ENCODE data around the gene PBX1. TPM values are rescaled to one million over a fixed set of nuclear protein-coding genes. Genes with fewer than 3 reads are reported as not detected.

The PBX1 gene
- total and polyA plus RNA-seq, 8 donors, result 11.0 to 113 (median 23.0) TPM

GRCh38 chr1:164801791-164802502 lies 243.0 kb downstream of the PBX1 start:
- Histone ChIP-seq H3K4me3 (no peak overlapping the region), H3K36me3 (peaks cover 0 to 41% (median 25%) of the 10 kb centered on the region in 4 donors), H3K9me3 (no peaks in the 10 kb centered on the region), H3K27me3 (no peaks in the 10 kb centered on the region), H3K4me1 (peaks cover 0 to 53% (median 19%) of the 10 kb centered on the region in 4 donors), H3K27ac (peak overlapping the region in 3 of 5 donors; percentile 23 to 72 (median 50))
- intact Hi-C loops (cut with DNase I; ENCODE audit: low total_unique reads), result no loop called here
- DNase-seq, result no peak
- 68 to 72% (median 70%) methylated on average over 7 of the region's 7 CpGs for WGBS, 5 donors
- TF ChIP-seq EP300 (IDR thresholded peaks at IDR 0.05) (no peak), POLR2AphosphoS5 (IDR thresholded peaks at IDR 0.05) (no peak), POLR2A (IDR thresholded peaks at IDR 0.05) (no peak), CTCF (IDR thresholded peaks at IDR 0.05) (no peak)

DNA sequence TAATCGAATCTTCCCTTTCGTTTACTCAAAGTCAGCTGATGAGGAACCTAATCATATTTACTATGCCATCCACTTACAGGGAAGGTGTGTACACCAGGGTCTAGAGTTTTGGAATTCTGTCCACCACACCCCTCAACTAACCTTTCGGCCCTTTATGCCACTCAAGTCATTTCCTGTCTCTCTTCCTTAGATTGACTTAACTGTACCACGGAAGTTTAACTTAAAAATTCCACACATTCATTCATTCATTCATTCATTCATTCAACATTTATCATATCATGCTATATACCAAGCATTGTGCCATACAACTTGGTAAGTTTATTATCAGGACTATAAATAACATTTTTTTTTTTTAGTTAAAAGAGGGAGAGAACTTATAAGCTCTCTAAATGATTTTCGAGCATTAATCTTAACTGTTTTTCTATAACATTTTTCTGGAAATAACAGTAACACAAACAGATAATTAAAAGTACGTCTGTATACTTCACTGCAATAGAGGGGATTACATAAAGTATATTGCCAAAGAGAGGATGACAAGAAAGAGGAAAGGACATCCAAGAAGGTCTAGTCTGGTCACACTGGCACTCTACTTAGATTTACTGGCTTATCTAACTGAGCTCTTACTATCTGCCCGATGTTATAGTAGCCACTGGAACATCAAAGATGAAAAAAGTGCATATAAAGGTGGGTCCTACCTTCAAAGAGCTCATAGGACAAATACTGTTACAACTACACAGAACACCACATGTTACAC lies 243.7 kb downstream of the PBX1 start:
- H3K36me3 ChIP-seq, result peaks cover 3 to 45% (median 32%) of the 10 kb centered on the region in 4 donors
- no peaks in the 10 kb centered on the region for H3K9me3 ChIP-seq
- peaks cover 0 to 50% (median 17%) of the 10 kb centered on the region in 4 donors for H3K4me1 ChIP-seq
- no peak overlapping the region for H3K4me3 ChIP-seq
- no peak for DNase-seq
- no peak for TF ChIP-seq POLR2AphosphoS5 (IDR thresholded peaks at IDR 0.05)
- no peak for TF ChIP-seq EP300 (IDR thresholded peaks at IDR 0.05)
- no peak for TF ChIP-seq POLR2A (IDR thresholded peaks at IDR 0.05)
- TF ChIP-seq CTCF (IDR thresholded peaks at IDR 0.05), result no peak
- intact Hi-C loops (cut with DNase I; ENCODE audit: low total_unique reads), result no loop called here
- H3K27me3 ChIP-seq, result no peaks in the 10 kb centered on the region
- 69 to 81% (median 74%) methylated on average over 7 of the region's 7 CpGs for WGBS, 5 donors
- H3K27ac ChIP-seq, result peak overlapping the region in 3 of 5 donors; percentile 23 to 72 (median 50)

DNA sequence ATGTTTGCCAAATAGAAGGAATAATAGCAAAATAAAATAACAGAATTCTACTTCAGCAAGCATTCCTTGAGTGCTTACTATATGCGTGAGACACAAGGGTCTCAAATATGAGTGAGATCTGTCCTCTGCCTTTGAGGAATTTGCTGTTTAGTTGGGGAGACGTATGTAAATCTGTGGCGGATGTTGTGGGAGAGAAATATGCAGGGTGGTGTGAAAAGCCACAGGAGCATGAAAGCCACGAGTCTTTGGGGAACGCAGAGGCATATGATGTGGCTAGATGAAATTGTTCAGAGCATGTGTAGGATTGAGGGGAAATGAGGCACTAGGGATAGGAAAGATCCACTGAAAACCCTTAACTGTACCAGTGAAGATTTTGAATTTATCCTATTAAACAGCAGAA lies 244.4 kb downstream of the PBX1 start:
- WGBS, 5 donors, result 81 to 89% (median 88%) methylated on average over 5 of the region's 5 CpGs
- intact Hi-C loops (cut with DNase I; ENCODE audit: low total_unique reads), result no loop called here
- Histone ChIP-seq H3K27me3 (no peaks in the 10 kb centered on the region), H3K36me3 (peaks cover 7 to 52% (median 39%) of the 10 kb centered on the region in 4 donors), H3K9me3 (no peaks in the 10 kb centered on the region), H3K4me3 (no peak overlapping the region), H3K27ac (peak overlapping the region in 1 of 5 donors; percentile 11), H3K4me1 (peaks cover 0 to 50% (median 17%) of the 10 kb centered on the region in 4 donors)
- DNase-seq, result no peak
- TF ChIP-seq EP300 (IDR thresholded peaks at IDR 0.05) (no peak), CTCF (IDR thresholded peaks at IDR 0.05) (no peak), POLR2AphosphoS5 (IDR thresholded peaks at IDR 0.05) (no peak), POLR2A (IDR thresholded peaks at IDR 0.05) (no peak)

DNA sequence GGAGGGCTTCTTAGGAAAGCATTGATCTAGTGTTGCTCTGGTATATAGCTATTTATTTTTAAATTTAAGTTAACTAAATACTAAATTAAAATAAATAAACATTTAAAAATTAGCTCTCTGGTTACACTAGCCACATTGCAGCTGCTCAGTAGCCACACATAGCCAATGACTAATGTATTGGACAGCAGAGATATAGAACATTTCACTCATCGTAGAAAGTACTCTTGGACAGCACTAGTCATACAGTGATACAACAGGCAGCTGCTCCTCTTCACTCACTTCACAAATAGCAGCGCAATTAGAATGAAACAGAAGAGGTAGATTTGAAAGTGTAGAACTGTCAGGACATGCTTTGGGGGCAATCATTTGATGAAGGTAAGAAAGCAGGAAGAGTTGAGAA lies 245.4 kb downstream of the PBX1 start:
- Histone ChIP-seq H3K4me1 (peaks cover 0 to 50% (median 17%) of the 10 kb centered on the region in 4 donors), H3K36me3 (peaks cover 7 to 61% (median 47%) of the 10 kb centered on the region in 4 donors), H3K27me3 (no peaks in the 10 kb centered on the region), H3K9me3 (no peaks in the 10 kb centered on the region), H3K4me3 (no peak overlapping the region), H3K27ac (no peak overlapping the region)
- DNase-seq, result no peak
- WGBS, 5 donors, result 87 to 94% (median 91%) methylated on average over 2 of the region's 2 CpGs
- TF ChIP-seq POLR2AphosphoS5 (IDR thresholded peaks at IDR 0.05) (no peak), CTCF (IDR thresholded peaks at IDR 0.05) (no peak), EP300 (IDR thresholded peaks at IDR 0.05) (no peak), POLR2A (IDR thresholded peaks at IDR 0.05) (no peak)
- intact Hi-C loops (cut with DNase I; ENCODE audit: low total_unique reads), result no loop called here
